H1 (cell line): ENCODE data around the gene MIP. TPM values are rescaled to one million over a fixed set of nuclear protein-coding genes. Genes with fewer than 3 reads are reported as not detected.

Experiments
- CTCF ChIA-PET: fragments of 300-600 bp; sonication (Branson Sonifier 250); formaldehyde crosslinking; loops from one replicate; lab custom pipeline; 2021; ENCODE audit not compliant: partially characterized antibody; lab: Charles Lee
- POLR2A ChIA-PET: fragments of 300-600 bp; sonication (Branson Sonifier 250); formaldehyde crosslinking; loops from one replicate; lab custom pipeline; 2021; ENCODE audit warnings: inconsistent platforms; ENCODE audit not compliant: partially characterized antibody; lab: Charles Lee
- DNase-seq, 2 experiments: peaks; one replicate each; pipeline versions ENCODE4 v3.0.0 to v3.0.0-alpha.2; 2010 to 2022; ENCODE audit warnings: low spot score in 2 of 2, low read depth in 1 of 2, mixed read lengths in 1 of 2
- FAIRE-seq: peaks from 2 replicates; lab custom pipeline; 2011; peaks lifted over from hg19 to GRCh38; lab: Jason Lieb, UNC
- H2AFZ ChIP-seq: 2 replicates; pipeline ENCODE4 v1.8.1; 2012; ENCODE audit warnings: low read length, inconsistent platforms
- H2AK5ac ChIP-seq: 2 replicates; pipeline ENCODE4 v1.6.1; 2013; ENCODE audit warnings: low read depth, low read length
- H2BK120ac ChIP-seq: replicated peaks from 2 replicates; pipeline ENCODE3; 2013; ENCODE audit warnings: low read depth, low read length, inconsistent platforms
- H2BK12ac ChIP-seq: 2 replicates; pipeline ENCODE4 v1.6.1; 2013; ENCODE audit warnings: low read depth, low read length
- H2BK15ac ChIP-seq: 2 replicates; pipeline ENCODE4 v1.6.1; 2013; ENCODE audit warnings: low read length
- H2BK20ac ChIP-seq: 2 replicates; pipeline ENCODE4 v1.6.1; 2013; ENCODE audit warnings: low read length
- H2BK5ac ChIP-seq: 2 replicates; pipeline ENCODE4 v1.6.1; 2013; ENCODE audit warnings: low read depth, low read length
- H3K14ac ChIP-seq: 2 replicates; pipeline ENCODE4 v1.6.1; 2013; ENCODE audit warnings: inconsistent platforms; ENCODE audit not compliant: insufficient read length
- H3K18ac ChIP-seq: 2 replicates; pipeline ENCODE4 v1.6.1; 2013; ENCODE audit warnings: low read length; ENCODE audit errors: extremely low read depth
- H3K23ac ChIP-seq: 2 replicates; pipeline ENCODE4 v1.6.1; 2013; ENCODE audit warnings: inconsistent platforms; ENCODE audit not compliant: insufficient read length
- H3K23me2 ChIP-seq: 2 replicates; pipeline ENCODE4 v1.6.1; 2013; ENCODE audit warnings: low read depth, low read length
- H3K27ac ChIP-seq: 2 replicates; pipeline ENCODE4 v1.6.1; 2011; ENCODE audit warnings: low read depth, low read length, inconsistent platforms
- H3K27me3 ChIP-seq, 4 experiments: replicated peaks in 1 of 4; 1 replicate in 1 of 4; 2 replicates in 3 of 4; pipeline versions ENCODE4 v1.6.1 to v1.8.1; 2011 to 2013; ENCODE audit warnings: low read length in 3 of 4, mild to moderate bottlenecking in 3 of 4, inconsistent platforms in 2 of 4, mixed read lengths in 2 of 4, moderate library complexity in 1 of 4; ENCODE audit not compliant: control insufficient read depth in 3 of 4, insufficient read depth in 3 of 4; ENCODE audit errors: extremely low read depth in 1 of 4
- H3K36me3 ChIP-seq, 4 experiments: 2 replicates each; pipeline versions ENCODE4 v1.6.1 to v1.8.1; 2011 to 2013; ENCODE audit warnings: mild to moderate bottlenecking in 4 of 4, low read length in 3 of 4, moderate library complexity in 2 of 4, control low read depth in 1 of 4, inconsistent platforms in 1 of 4; ENCODE audit not compliant: insufficient read depth in 4 of 4, control insufficient read depth in 2 of 4
- H3K4ac ChIP-seq: replicated peaks from 2 replicates; pipeline ENCODE3; 2013; ENCODE audit warnings: low read length, low read depth, mixed read lengths, inconsistent platforms; ENCODE audit not compliant: insufficient read length
- H3K4me1 ChIP-seq, 4 experiments: replicated peaks in 1 of 4; 1 replicate in 1 of 4; 2 replicates in 3 of 4; pipeline versions ENCODE4 v1.6.1 to v1.8.1; 2011 to 2013; ENCODE audit warnings: low read length in 3 of 4, inconsistent platforms in 2 of 4, mixed read lengths in 1 of 4; ENCODE audit not compliant: insufficient read depth in 4 of 4, control insufficient read depth in 3 of 4
- H3K4me2 ChIP-seq, 2 experiments: 2 replicates each; pipeline versions ENCODE4 v1.6.1 to v1.8.1; 2011 to 2013; ENCODE audit warnings: low read depth in 2 of 2, low read length in 2 of 2, control low read depth in 1 of 2, inconsistent platforms in 1 of 2, mild to moderate bottlenecking in 1 of 2; ENCODE audit not compliant: insufficient read depth in 1 of 2
- H3K4me3 ChIP-seq, 4 experiments: fragments of 200-600, 300-600 bp in 1 of 4; sonication (generic), shearing (Covaris generic), sonication (Bioruptor Twin) in 1 of 4; 2 replicates each; pipeline versions ENCODE4 v1.5.1 to v1.8.1; 2011 to 2016; ENCODE audit warnings: low read length in 4 of 4, low read depth in 3 of 4, control low read depth in 2 of 4, inconsistent platforms in 2 of 4, mild to moderate bottlenecking in 2 of 4, mixed read lengths in 1 of 4, moderate library complexity in 1 of 4; ENCODE audit not compliant: insufficient read depth in 2 of 4; ENCODE audit errors: extremely low read depth in 1 of 4
- H3K56ac ChIP-seq: replicated peaks from 2 replicates; pipeline ENCODE3; 2013; ENCODE audit warnings: low read depth, mild to moderate bottlenecking, mixed read lengths, low read length, inconsistent platforms; ENCODE audit not compliant: insufficient read length
- H3K79me1 ChIP-seq: 2 replicates; pipeline ENCODE4 v1.6.1; 2013; ENCODE audit warnings: low read depth, low read length, control low read depth
- H3K79me2 ChIP-seq, 2 experiments: 2 replicates each; pipeline versions ENCODE4 v1.6.1 to v1.8.1; 2012 to 2013; ENCODE audit warnings: low read length in 2 of 2, mild to moderate bottlenecking in 2 of 2, inconsistent platforms in 1 of 2; ENCODE audit not compliant: insufficient read depth in 2 of 2, control insufficient read depth in 1 of 2
- H3K9ac ChIP-seq, 4 experiments: replicated peaks in 1 of 4; 1 replicate in 1 of 4; 2 replicates in 3 of 4; pipeline versions ENCODE4 v1.6.1 to v1.8.1; 2011 to 2013; ENCODE audit warnings: low read depth in 3 of 4, low read length in 3 of 4, control low read depth in 2 of 4, mild to moderate bottlenecking in 2 of 4, moderate library complexity in 2 of 4, inconsistent platforms in 1 of 4; ENCODE audit errors: extremely low read depth in 1 of 4
- H3K9me3 ChIP-seq, 2 experiments: 2 replicates each; pipeline versions ENCODE4 v1.6.1 to v1.8.1; 2012 to 2013; ENCODE audit warnings: mild to moderate bottlenecking in 2 of 2, moderate library complexity in 2 of 2, control low read depth in 1 of 2, inconsistent platforms in 1 of 2, low read depth in 1 of 2, low read length in 1 of 2, mixed read lengths in 1 of 2; ENCODE audit not compliant: insufficient read depth in 2 of 2
- H4K20me1 ChIP-seq, 2 experiments: replicated peaks in 1 of 2; 2 replicates each; pipeline versions ENCODE3 to v1.8.1; 2011 to 2013; ENCODE audit warnings: inconsistent platforms in 2 of 2, low read length in 2 of 2, mild to moderate bottlenecking in 1 of 2; ENCODE audit not compliant: insufficient read depth in 2 of 2, control insufficient read depth in 1 of 2
- H4K5ac ChIP-seq: 2 replicates; pipeline ENCODE4 v1.6.1; 2013; ENCODE audit warnings: low read length, low read depth, mixed read lengths, inconsistent platforms; ENCODE audit not compliant: insufficient read length
- H4K8ac ChIP-seq: 2 replicates; pipeline ENCODE4 v1.8.0; 2013; ENCODE audit warnings: mild to moderate bottlenecking, moderate library complexity, low read length, inconsistent platforms; ENCODE audit not compliant: insufficient read depth; ENCODE audit errors: extremely low read depth
- H4K91ac ChIP-seq: replicated peaks from 2 replicates; pipeline ENCODE3; 2013; ENCODE audit warnings: low read length, mixed read lengths, inconsistent platforms; ENCODE audit not compliant: insufficient read length
- ASH2L ChIP-seq: fragments of 200-600, 300-600 bp; sonication (generic); IDR thresholded peaks from one replicate; pipeline ENCODE4 v1.7.1; 2017; ENCODE audit warnings: low read length
- BACH1 ChIP-seq: IDR thresholded peaks from 2 replicates; pipeline ENCODE4 v1.6.1; 2012; ENCODE audit warnings: low read length, improper control_type of control experiment
- CBX8 ChIP-seq: fragments of 300-800, 300-1000 bp; sonication (generic); IDR thresholded peaks from 2 replicates; pipeline ENCODE4 v1.7.1; 2016; ENCODE audit warnings: low read depth, low read length, borderline replicate concordance
- CHD1 ChIP-seq: IDR thresholded peaks from 2 replicates; pipeline ENCODE4 v1.6.1; 2012; ENCODE audit warnings: low read depth, low read length, improper control_type of control experiment
- EZH2 ChIP-seq: fragments of 200-600 bp; sonication (generic); IDR thresholded peaks from 2 replicates; pipeline ENCODE4 v1.7.1; 2012; ENCODE audit warnings: low read depth, mild to moderate bottlenecking, moderate library complexity, low read length, inconsistent platforms; ENCODE audit not compliant: severe bottlenecking
- POLR2A ChIP-seq, 2 experiments: IDR thresholded peaks; 1 replicate in 1 of 2; 2 replicates in 1 of 2; pipeline ENCODE4 v1.6.1; 2011; ENCODE audit warnings: low read depth in 2 of 2, low read length in 2 of 2, mild to moderate bottlenecking in 2 of 2; ENCODE audit errors: control extremely low read depth in 1 of 2
- POU5F1 ChIP-seq: IDR thresholded peaks from 2 replicates; pipeline ENCODE4 v1.6.1; 2011; ENCODE audit warnings: low read depth, mild to moderate bottlenecking, low read length, moderate library complexity
- RNF2 ChIP-seq: fragments of 200-900, 300-1000 bp; sonication (generic); IDR thresholded peaks from 2 replicates; pipeline ENCODE4 v1.7.1; 2016; ENCODE audit warnings: borderline replicate concordance, low read depth, mild to moderate bottlenecking, antibody characterized with exemption, low read length; ENCODE audit not compliant: poor library complexity, severe bottlenecking; ENCODE audit errors: missing control alignments
- SIRT6 ChIP-seq: IDR thresholded peaks from one replicate; pipeline ENCODE4 v1.7.1; 2012; ENCODE audit warnings: low read length, inconsistent platforms
- SP2 ChIP-seq: IDR thresholded peaks from 2 replicates; pipeline ENCODE4 v1.6.1; 2012; ENCODE audit warnings: mild to moderate bottlenecking, low read length, inconsistent platforms
- SP4 ChIP-seq: IDR thresholded peaks from 2 replicates; pipeline ENCODE4 v1.6.1; 2012; ENCODE audit warnings: low read length, inconsistent platforms
- SUZ12 ChIP-seq: fragments of 200-600 bp; sonication (generic); IDR thresholded peaks from 2 replicates; pipeline ENCODE4 v1.6.1; 2012; ENCODE audit warnings: mild to moderate bottlenecking, inconsistent platforms, low read length, moderate library complexity, mixed read lengths
- WGBS, 2 experiments: shearing (Covaris generic) in 1 of 2; methylation state at CpG; one replicate each; pipeline versions ENCODE4 v1.1.6 to v1.1.7; 2013 to 2015; ENCODE audit warnings: low lambda C conversion rate in 2 of 2, mixed read lengths in 2 of 2, inconsistent platforms in 1 of 2, low coverage in 1 of 2, missing lambda C conversion rate in 1 of 2; ENCODE audit not compliant: insufficient replicate concordance in 2 of 2, insufficient coverage in 1 of 2, insufficient read length in 1 of 2; ENCODE audit errors: extremely low coverage in 1 of 2, missing lambda C conversion rate in 1 of 2; 5-methylcytosine and 5-hydroxymethylcytosine counted together
- polyA plus RNA-seq, 7 experiments: library from polyadenylated mRNA; depleted of rRNA in 3 of 7; stranded (reverse) in 5 of 7; unstranded in 2 of 7; fragments of >200 nt in 5 of 7; fragments of 200-250 nt in 2 of 7; gene quantifications; 1 replicate in 5 of 7; 2 replicates in 1 of 7; 4 replicates in 1 of 7; pipeline versions ENCODE4 v1.2.1 to v1.2.3, GENCODE V29; 2011 to 2013; ENCODE audit warnings: missing spikeins in 2 of 7, mixed read lengths in 2 of 7
- total RNA-seq: library from RNA; stranded (reverse); fragmentation: NEBNext Ultra II Directional; extraction: Animal tissue kit (Norgen Biotek cat#: 25700); gene quantifications from 2 replicates; pipeline ENCODE4 v1.2.1, GENCODE V29; 2021
- TF ChIP-seq, protein P1 (sequence below): IDR thresholded peaks from 2 replicates; pipeline ENCODE4 v1.6.1; 2012; ENCODE audit warnings: inconsistent platforms
- TF ChIP-seq, protein P2 (sequence below): IDR thresholded peaks from 2 replicates; pipeline ENCODE4 v1.6.1; 2011; ENCODE audit warnings: low read length, improper control_type of control experiment

Gene MIP
- total and polyA plus RNA-seq, 2 of the 8 experiments (the other 6 are each of a cell fraction or from before 2014, with no cell fraction given) = 0.05 TPM; not detected in 1

DNA sequence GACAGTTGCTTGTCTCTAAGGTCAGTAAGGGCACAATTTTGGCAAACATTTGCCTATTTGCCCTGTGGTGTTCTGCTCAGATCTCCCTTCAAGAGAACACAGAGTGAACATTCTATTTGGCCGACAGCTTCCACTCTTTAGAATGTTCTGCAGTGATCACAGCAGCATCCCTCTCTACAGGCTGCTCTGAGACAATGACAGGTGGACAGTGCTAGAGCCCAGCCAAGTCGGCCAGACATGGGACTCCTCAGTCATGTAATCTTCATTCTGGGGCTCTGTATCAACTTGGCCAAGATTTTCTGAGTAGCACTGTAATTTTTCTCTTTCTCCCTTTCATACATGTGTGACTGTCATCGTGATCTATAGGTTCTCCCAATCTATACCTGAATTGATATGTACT is 40.1 kb downstream of the MIP start:
- WGBS, 2 experiments = 85% methylated on average over 3 of the region's 3 CpGs; no CpG with 5 or more reads in 1 of the 2 experiments
- H3K36me3 ChIP-seq = peaks cover 8 to 41% (median 19%) of the 10 kb centered on the region in 4 experiments
- no peak overlapping the region for H2BK20ac ChIP-seq
- no peak overlapping the region for H2BK15ac ChIP-seq
- no peak overlapping the region for H4K91ac ChIP-seq
- no peaks in the 10 kb centered on the region for H3K27me3 ChIP-seq
- H2BK12ac ChIP-seq = no peak overlapping the region
- no peaks in the 10 kb centered on the region for H3K23me2 ChIP-seq
- no peak overlapping the region for H2BK5ac ChIP-seq
- ChIA-PET CTCF (interaction anchor here (0.7 to 0.9 kb wide), 3 partner anchors 50 to 222 kb away, joined by 3 to 4 read pairs (median 4); no protein-coding TSS in a partner anchor), POLR2A (interaction anchor here (0.7 to 1.3 kb wide), 5 partner anchors 11 to 232 kb away, joined by 3 to 6 read pairs (median 3); partner anchors contain the start of gene CNPY2)
- no peak overlapping the region for H4K8ac ChIP-seq
- H3K4me1 ChIP-seq = no peaks in the 10 kb centered on the region
- no peak overlapping the region for H2AFZ ChIP-seq
- no peaks in the 10 kb centered on the region for H3K79me1 ChIP-seq
- H3K14ac ChIP-seq = no peak overlapping the region
- no peak overlapping the region for H3K4me2 ChIP-seq
- DNase-seq (no peak), FAIRE-seq (no peak)
- H3K9me3 ChIP-seq = no peaks in the 10 kb centered on the region
- no peaks in the 10 kb centered on the region for H3K79me2 ChIP-seq
- no peak overlapping the region for H2BK120ac ChIP-seq
- no peak overlapping the region for H2AK5ac ChIP-seq
- no peak overlapping the region for H3K18ac ChIP-seq
- no peak overlapping the region for H3K23ac ChIP-seq
- H3K27ac ChIP-seq = no peak overlapping the region
- H4K5ac ChIP-seq = no peak overlapping the region
- H3K4me3 ChIP-seq = no peak overlapping the region
- H4K20me1 ChIP-seq = peaks cover 0 to 6% of the 10 kb centered on the region in 2 experiments
- no peak overlapping the region for H3K4ac ChIP-seq
- H3K56ac ChIP-seq = no peak overlapping the region
- H3K9ac ChIP-seq = no peak overlapping the region
- TF ChIP-seq SIRT6 (no peak), SUZ12 (no peak), RNF2 (no peak), SP2 (no peak), CBX8 (no peak), ASH2L (no peak), POLR2A (IDR thresholded peaks at IDR 0.05; ENCODE audit: control extremely low read depth in 1 of 2, low read depth in 2 of 2, low read length in 2 of 2) (no peak), BACH1 (no peak), SP4 (no peak), POU5F1 (no peak), EZH2 (no peak), CHD1 (no peak)
- TF ChIP-seq, protein P1, sequence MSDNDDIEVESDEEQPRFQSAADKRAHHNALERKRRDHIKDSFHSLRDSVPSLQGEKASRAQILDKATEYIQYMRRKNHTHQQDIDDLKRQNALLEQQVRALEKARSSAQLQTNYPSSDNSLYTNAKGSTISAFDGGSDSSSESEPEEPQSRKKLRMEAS = no peak
- TF ChIP-seq, protein P2, sequence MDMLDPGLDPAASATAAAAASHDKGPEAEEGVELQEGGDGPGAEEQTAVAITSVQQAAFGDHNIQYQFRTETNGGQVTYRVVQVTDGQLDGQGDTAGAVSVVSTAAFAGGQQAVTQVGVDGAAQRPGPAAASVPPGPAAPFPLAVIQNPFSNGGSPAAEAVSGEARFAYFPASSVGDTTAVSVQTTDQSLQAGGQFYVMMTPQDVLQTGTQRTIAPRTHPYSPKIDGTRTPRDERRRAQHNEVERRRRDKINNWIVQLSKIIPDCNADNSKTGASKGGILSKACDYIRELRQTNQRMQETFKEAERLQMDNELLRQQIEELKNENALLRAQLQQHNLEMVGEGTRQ = no peak
